NCI-H524 (cell line): ENCODE measurements around the gene KRT81.
A peak's percentile ranks its signal among the peaks of the same experiment; 100 is the strongest.
"Not testable (repeated sequence)": the region's sequence is repeated elsewhere in the genome, so short reads cannot be mapped to it uniquely, and the experiment has no call there.

Source experiments
- DNase-seq, 2 experiments: peaks; one replicate each; lab custom pipeline; 2025; lab: John Stamatoyannopoulos, UW

KRT81 gene

DNA sequence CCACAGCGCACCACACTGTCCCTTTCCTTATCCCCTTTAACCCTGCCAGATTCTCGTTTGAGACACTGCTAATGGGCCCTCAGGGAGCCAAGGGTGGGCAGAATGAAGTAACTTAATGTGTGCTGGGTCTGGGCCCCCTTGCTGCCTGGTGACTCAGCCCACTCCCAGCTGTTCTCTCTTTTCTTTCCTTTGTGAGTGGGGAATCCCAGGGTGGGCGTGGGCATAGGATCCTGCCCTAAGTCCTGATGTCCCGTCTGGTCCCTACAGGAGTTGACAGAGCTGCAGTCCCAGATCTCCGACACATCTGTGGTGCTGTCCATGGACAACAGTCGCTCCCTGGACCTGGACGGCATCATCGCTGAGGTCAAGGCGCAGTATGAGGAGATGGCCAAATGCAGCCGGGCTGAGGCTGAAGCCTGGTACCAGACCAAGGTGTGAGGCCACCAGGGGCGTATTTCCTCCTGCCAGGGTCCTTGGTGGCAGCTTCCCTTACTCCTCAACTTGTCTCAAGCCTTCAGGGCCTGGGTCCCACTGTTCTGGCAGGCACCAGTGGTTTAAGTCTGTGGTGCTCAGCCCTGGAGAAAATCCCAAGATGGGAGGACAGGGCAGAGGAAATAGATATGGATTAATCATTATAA is 50.0 kb downstream of the KRT81 start:
- peak in 1 of 2 experiments; percentile 43 for DNase-seq

GRCh38 chr12:52240247-52240646 is 51.1 kb downstream of the KRT81 start:
- DNase-seq, result not testable (repeated sequence)

- DNase-seq, result no peak
Measured at GRCh38 chr12:52239767-52240166, 51.6 kb downstream of the KRT81 start.

DNA sequence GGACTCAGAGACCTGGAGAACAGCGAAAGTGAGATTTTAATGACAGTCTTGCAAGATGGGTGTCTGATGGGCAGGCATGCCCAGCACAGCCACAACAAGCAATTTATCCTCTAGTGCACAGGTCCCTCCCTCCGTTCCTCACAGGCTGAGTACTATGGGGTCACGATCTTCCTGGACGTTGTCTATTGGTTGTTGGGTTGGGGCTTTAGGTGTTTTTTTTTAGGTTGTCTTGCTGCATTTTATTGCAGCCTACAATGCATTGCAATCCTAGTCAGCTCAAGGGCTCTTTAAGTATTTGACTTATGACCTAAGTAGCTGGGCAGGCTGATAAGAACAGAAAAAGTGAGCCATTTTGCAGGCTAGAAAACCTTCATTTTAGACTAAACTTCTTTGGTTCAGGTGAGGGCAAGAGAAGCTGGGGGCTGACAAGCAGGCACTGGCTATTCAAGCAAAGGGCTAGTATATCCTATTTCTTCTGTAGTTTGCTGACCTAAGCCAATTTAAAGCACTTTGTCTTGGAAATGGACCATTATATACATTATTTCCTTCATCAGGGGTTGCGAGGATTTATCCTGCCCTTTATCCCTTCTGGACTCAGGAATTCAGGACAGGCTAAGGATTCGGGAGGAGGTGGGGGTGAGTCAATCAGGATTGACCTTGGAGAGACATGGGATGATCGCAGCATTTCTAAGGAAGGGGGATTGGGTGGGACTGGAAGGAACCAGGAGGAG is 52.3 kb downstream of the KRT81 start:
- DNase-seq, result no peak

GRCh38 chr12:52238207-52238840 is 53.0 kb downstream of the KRT81 start:
- DNase-seq, result no peak

DNA sequence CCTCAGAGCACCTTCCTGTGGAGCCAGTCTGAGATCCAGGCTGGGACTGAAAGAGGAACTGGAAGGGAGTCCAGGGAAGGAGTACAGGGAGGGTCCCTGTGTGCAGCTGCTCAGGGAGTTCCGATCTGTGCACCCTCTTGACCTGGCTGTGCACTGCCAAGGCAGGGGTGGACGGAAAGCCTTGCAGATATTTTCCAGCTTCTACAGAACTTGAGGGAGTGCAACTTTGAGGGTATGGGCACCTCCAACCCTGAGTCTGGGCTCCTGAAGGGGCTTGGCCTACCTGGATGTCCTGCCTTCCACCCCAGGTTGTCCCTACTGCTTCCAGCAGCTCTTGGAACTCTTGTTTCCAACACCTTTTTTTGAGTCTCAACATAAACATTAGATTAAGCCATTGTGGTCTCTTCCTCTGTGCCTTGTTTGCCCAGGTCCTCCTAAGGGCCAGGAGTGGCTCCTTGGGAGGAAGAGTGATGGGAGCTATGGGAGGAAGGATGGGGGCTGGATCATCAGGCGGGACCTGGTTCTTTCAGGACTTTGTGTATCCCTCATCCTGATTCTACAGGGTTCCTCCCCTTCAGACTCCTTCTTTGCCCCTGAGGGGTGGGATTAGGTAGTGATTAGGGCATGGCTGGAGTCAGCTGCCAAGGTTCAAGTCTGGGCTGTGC is 54.8 kb downstream of the KRT81 start:
- no peak for DNase-seq
